Right hindlimb (tissue), 1 donor: Measurements from ENCODE around the gene SMIM12.

Experiments used
- DNase-seq: peaks from one replicate; pipeline ENCODE4 v3.0.0-alpha.2; 2018

The SMIM12 gene

GRCh38 chr1:34871443-34872132 lies 12.0 kb upstream of the SMIM12 start:
- DNase-seq, result no peak

GRCh38 chr1:34870395-34870794 lies 10.8 kb upstream of the SMIM12 start:
- DNase-seq, result no peak

- DNase-seq, result no peak
These were observed 10.2 kb upstream of the SMIM12 start for GRCh38 chr1:34869760-34870159.

- no peak for DNase-seq
These were observed 8.9 kb upstream of the SMIM12 start for GRCh38 chr1:34868230-34869049.

GRCh38 chr1:34867415-34867814 lies 7.9 kb upstream of the SMIM12 start:
- no peak for DNase-seq

- no peak for DNase-seq
These were observed 7.2 kb upstream of the SMIM12 start for GRCh38 chr1:34866762-34867109.

GRCh38 chr1:34865981-34866761 lies 6.6 kb upstream of the SMIM12 start:
- DNase-seq, result peak; percentile 84

- no peak for DNase-seq
These were observed 6.0 kb upstream of the SMIM12 start for GRCh38 chr1:34865573-34865972.

GRCh38 chr1:34864759-34865158 lies 5.2 kb upstream of the SMIM12 start:
- DNase-seq, result no peak

GRCh38 chr1:34863501-34863900 lies 4.0 kb upstream of the SMIM12 start:
- no peak for DNase-seq

- no peak for DNase-seq
These were observed 576 bp downstream of the SMIM12 start for GRCh38 chr1:34858901-34859445.

- no peak for DNase-seq
These were observed 2.9 kb downstream of the SMIM12 start for GRCh38 chr1:34856697-34857096.

GRCh38 chr1:34852677-34853217 lies 6.8 kb downstream of the SMIM12 start:
- peak; percentile 85 for DNase-seq

GRCh38 chr1:34851431-34852105 lies 8.0 kb downstream of the SMIM12 start:
- peak; percentile 33 for DNase-seq

GRCh38 chr1:34850382-34850781 lies 9.2 kb downstream of the SMIM12 start:
- DNase-seq, result no peak

- DNase-seq, result no peak
These were observed 12.5 kb downstream of the SMIM12 start for GRCh38 chr1:34847094-34847493.

GRCh38 chr1:34846265-34846664 lies 13.3 kb downstream of the SMIM12 start:
- DNase-seq, result no peak

- DNase-seq, result no peak
These were observed 14.2 kb downstream of the SMIM12 start for GRCh38 chr1:34845131-34845901.

- no peak for DNase-seq
These were observed 15.3 kb downstream of the SMIM12 start for GRCh38 chr1:34844252-34844634.

- no peak for DNase-seq
These were observed 15.9 kb downstream of the SMIM12 start for GRCh38 chr1:34843392-34844251.

GRCh38 chr1:34842952-34843371 lies 16.6 kb downstream of the SMIM12 start:
- DNase-seq, result no peak
